OCI-LY3 (cell line): ENCODE results near the gene RGSL1.

Experiments used
- H2AFZ ChIP-seq: fragments of 200-600, 300-600 bp; shearing (Covaris generic); 2 replicates; pipeline ENCODE4 v1.6.0; 2014; ENCODE audit warnings: antibody characterized with exemption, low read depth, low read length
- H3K27ac ChIP-seq: fragments of 200-600, 300-600 bp; sonication (generic); 2 replicates; pipeline ENCODE4 v1.5.1; 2014; ENCODE audit warnings: mild to moderate bottlenecking, low read length, moderate library complexity, mixed read lengths
- H3K27me3 ChIP-seq: fragments of 200-600, 300-600 bp; sonication (generic); 2 replicates; pipeline ENCODE4 v1.6.1; 2014; ENCODE audit warnings: low read depth, low read length, mixed read lengths
- H3K36me3 ChIP-seq: fragments of 200-600, 300-600 bp; sonication (generic); replicated peaks from 2 replicates; pipeline ENCODE3; 2014; ENCODE audit warnings: low read depth, low read length, mixed read lengths
- H3K4me1 ChIP-seq: fragments of 300-600, 200-600 bp; sonication (generic); 2 replicates; pipeline ENCODE4 v1.6.1; 2014; ENCODE audit warnings: low read length, mixed read lengths
- H3K4me2 ChIP-seq: fragments of 200-600, 300-600 bp; sonication (generic); 2 replicates; pipeline ENCODE4 v1.6.1; 2014; ENCODE audit warnings: low read length, mixed read lengths
- H3K4me3 ChIP-seq: fragments of 300-600, 200-600 bp; sonication (generic); 2 replicates; pipeline ENCODE4 v1.5.1; 2014; ENCODE audit warnings: antibody characterized with exemption, mild to moderate bottlenecking, low read length, moderate library complexity
- H3K79me2 ChIP-seq: fragments of 300-600, 200-600 bp; shearing (Covaris generic); 2 replicates; pipeline ENCODE4 v1.6.1; 2014; ENCODE audit warnings: mild to moderate bottlenecking, low read length, mixed read lengths
- H3K9ac ChIP-seq: fragments of 300-600, 200-600 bp; shearing (Covaris generic); 2 replicates; pipeline ENCODE4 v1.6.0; 2014; ENCODE audit warnings: mild to moderate bottlenecking, low read length, moderate library complexity
- H3K9me3 ChIP-seq: fragments of 200-600, 300-600 bp; shearing (Covaris generic); 2 replicates; pipeline ENCODE4 v1.6.1; 2014; ENCODE audit warnings: low read length, mixed read lengths; ENCODE audit not compliant: insufficient read depth
- H4K20me1 ChIP-seq: fragments of 200-600, 300-600 bp; sonication (generic); 2 replicates; pipeline ENCODE4 v1.6.1; 2016; ENCODE audit warnings: low read length, mixed read lengths; ENCODE audit not compliant: insufficient read depth
- EZH2phosphoT487 ChIP-seq: fragments of 200-600 bp; shearing (Covaris generic); IDR thresholded peaks from 2 replicates; pipeline ENCODE4 v1.6.1; 2018; ENCODE audit warnings: antibody characterized with exemption, mixed run types, low read depth
- TF ChIP-seq, protein P1 (sequence below): fragments of 200-600, 300-600 bp; sonication (generic); IDR thresholded peaks from 2 replicates; pipeline ENCODE4 v1.5.1; 2014; ENCODE audit warnings: antibody characterized with exemption, low read length, low read depth

RGSL1 gene

DNA sequence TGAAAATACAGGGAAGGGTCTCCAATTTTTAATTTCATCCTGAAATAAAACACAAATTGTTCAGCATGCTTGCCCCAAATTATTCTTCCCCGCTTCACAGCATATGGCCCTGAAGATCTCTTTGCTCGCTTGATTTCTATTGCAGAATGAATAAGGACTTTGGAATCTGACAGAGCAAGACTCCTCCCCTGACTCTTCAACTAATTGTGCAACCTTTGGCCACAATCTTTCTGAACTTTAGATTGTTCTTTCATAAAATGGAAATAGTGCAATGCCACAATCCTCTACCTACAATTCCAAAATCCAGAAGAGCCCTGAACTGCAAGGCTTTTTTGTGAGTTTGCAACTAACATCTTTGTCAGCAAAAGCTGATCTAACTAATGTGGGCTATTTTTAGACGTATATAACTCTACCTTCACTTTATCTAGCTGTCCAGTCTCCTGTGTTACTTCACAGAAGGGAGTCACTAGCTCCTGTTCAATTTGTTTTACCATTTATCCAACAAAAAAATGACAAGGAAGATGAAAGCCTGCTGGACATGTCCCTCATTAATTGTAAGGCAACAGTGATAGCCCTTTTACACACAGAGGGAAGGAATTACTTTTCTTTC lies 125.7 kb downstream of the RGSL1 start:
- no peak overlapping the region for H3K27ac ChIP-seq
- no peak overlapping the region for H3K9ac ChIP-seq
- peaks cover 23% of the 10 kb centered on the region for H3K4me1 ChIP-seq
- no peak overlapping the region for H2AFZ ChIP-seq
- H3K9me3 ChIP-seq: no peaks in the 10 kb centered on the region
- H3K27me3 ChIP-seq: no peaks in the 10 kb centered on the region
- no peaks in the 10 kb centered on the region for H3K79me2 ChIP-seq
- H3K4me2 ChIP-seq: no peak overlapping the region
- TF ChIP-seq EZH2phosphoT487: no peak
- TF ChIP-seq, protein P1, sequence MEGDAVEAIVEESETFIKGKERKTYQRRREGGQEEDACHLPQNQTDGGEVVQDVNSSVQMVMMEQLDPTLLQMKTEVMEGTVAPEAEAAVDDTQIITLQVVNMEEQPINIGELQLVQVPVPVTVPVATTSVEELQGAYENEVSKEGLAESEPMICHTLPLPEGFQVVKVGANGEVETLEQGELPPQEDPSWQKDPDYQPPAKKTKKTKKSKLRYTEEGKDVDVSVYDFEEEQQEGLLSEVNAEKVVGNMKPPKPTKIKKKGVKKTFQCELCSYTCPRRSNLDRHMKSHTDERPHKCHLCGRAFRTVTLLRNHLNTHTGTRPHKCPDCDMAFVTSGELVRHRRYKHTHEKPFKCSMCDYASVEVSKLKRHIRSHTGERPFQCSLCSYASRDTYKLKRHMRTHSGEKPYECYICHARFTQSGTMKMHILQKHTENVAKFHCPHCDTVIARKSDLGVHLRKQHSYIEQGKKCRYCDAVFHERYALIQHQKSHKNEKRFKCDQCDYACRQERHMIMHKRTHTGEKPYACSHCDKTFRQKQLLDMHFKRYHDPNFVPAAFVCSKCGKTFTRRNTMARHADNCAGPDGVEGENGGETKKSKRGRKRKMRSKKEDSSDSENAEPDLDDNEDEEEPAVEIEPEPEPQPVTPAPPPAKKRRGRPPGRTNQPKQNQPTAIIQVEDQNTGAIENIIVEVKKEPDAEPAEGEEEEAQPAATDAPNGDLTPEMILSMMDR: no peak
- H3K36me3 ChIP-seq: peaks cover 28% of the 10 kb centered on the region
- H3K4me3 ChIP-seq: no peak overlapping the region
- H4K20me1 ChIP-seq: no peaks in the 10 kb centered on the region

DNA sequence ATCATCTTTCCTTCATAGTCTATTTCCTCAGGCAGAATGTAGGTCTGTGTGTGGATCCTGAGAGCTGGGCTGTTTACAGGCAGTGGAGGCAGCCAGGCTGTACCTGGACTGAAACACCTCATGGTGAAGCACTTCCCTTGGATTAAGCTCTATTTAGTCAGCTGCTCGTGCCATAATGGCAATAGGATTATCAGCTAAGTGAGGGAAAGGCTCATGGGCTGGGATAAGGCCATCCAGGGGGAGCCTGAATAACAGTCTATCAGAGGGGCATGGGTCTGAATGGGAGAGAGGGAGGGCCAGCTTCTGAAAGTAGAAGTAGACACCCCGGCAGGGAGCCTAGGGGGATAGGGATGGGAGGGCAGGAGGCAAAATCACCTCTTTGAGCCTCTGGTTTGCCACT lies 130.8 kb downstream of the RGSL1 start:
- no peak overlapping the region for H3K9ac ChIP-seq
- no peaks in the 10 kb centered on the region for H3K27me3 ChIP-seq
- H3K36me3 ChIP-seq: peaks cover 31% of the 10 kb centered on the region
- H3K4me1 ChIP-seq: peaks cover 5% of the 10 kb centered on the region; the same call in 1 of the 2 replicates
- no peak overlapping the region for H3K4me3 ChIP-seq
- H2AFZ ChIP-seq: no peak overlapping the region
- TF ChIP-seq, protein P1: no peak
- TF ChIP-seq EZH2phosphoT487: no peak
- no peaks in the 10 kb centered on the region for H3K9me3 ChIP-seq
- H4K20me1 ChIP-seq: no peaks in the 10 kb centered on the region
- no peak overlapping the region for H3K4me2 ChIP-seq
- H3K27ac ChIP-seq: no peak overlapping the region
- H3K79me2 ChIP-seq: no peaks in the 10 kb centered on the region

DNA sequence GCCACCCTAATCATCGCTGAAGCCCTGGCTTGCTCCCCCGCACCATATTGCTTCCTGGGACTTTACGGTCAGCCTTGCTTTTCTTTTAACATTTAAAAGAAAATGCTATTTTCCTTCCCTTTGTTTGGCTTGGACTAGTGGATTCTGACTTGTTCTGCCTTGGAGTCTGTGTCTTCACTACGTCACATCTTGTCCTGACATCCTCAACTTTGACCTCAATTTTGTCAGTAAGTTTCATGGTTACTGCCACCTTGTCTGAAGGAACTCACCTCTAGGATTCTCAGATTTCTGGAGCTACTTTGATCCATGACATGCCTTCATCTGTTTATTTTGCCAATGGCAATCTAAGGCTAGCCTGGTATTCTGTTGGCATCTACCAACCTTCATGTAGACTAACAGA lies 134.8 kb downstream of the RGSL1 start:
- Histone ChIP-seq H3K27ac (no peak overlapping the region), H2AFZ (no peak overlapping the region), H4K20me1 (no peaks in the 10 kb centered on the region), H3K4me2 (no peak overlapping the region), H3K27me3 (no peaks in the 10 kb centered on the region), H3K4me1 (peaks cover 17% of the 10 kb centered on the region), H3K9me3 (no peaks in the 10 kb centered on the region), H3K9ac (no peak overlapping the region), H3K79me2 (no peaks in the 10 kb centered on the region), H3K36me3 (peaks cover 25% of the 10 kb centered on the region), H3K4me3 (no peak overlapping the region)
- TF ChIP-seq, protein P1: no peak
- TF ChIP-seq EZH2phosphoT487: no peak

DNA sequence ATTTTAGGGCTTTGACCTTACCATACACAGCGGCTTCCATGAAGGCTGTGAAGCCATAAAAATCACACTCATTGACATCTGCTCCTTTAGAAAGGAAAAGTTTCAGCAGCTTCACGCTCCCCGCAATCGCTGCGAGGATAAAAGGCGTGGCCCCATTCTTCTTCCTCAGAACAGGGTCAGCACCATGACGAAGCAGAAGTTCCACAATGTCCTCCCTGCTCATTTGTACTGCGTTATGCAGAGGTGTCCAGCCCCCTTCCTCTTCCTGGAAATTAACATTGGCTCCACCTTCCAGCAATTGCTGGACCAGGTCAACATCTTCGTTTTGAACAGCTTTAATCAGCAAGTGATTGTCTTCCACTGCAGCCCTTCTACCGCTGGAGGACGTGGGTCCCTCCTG lies 136.4 kb downstream of the RGSL1 start:
- Histone ChIP-seq H4K20me1 (no peaks in the 10 kb centered on the region), H3K9me3 (no peaks in the 10 kb centered on the region), H3K79me2 (no peaks in the 10 kb centered on the region), H3K27ac (no peak overlapping the region), H3K36me3 (peaks cover 10% of the 10 kb centered on the region), H3K27me3 (no peaks in the 10 kb centered on the region), H3K4me2 (no peak overlapping the region), H2AFZ (no peak overlapping the region), H3K9ac (no peak overlapping the region), H3K4me3 (no peak overlapping the region), H3K4me1 (peaks cover 12% of the 10 kb centered on the region)
- TF ChIP-seq, protein P1: no peak
- TF ChIP-seq EZH2phosphoT487: no peak
